Caco-2 (cell line): ENCODE data around the gene MOK. TPM values are rescaled to one million over a fixed set of nuclear protein-coding genes. Genes with fewer than 3 reads are reported as not detected.
"Not testable (repeated sequence)": the region's sequence is repeated elsewhere in the genome, so short reads cannot be mapped to it uniquely, and the experiment has no call there.

Experiments used
- BruUV-seq: library from RNA; stranded (reverse); fragments of 400-500 nt; replicated peaks from 2 replicates; lab custom pipeline; 2021; lab: Mats Ljungman, UMichigan
- CTCF ChIA-PET: fragments of 300-600 bp; sonication (Branson Sonifier 250); formaldehyde crosslinking; loops from one replicate; lab custom pipeline; 2022; ENCODE audit warnings: antibody characterized with exemption; lab: Charles Lee
- POLR2A ChIA-PET: fragments of 300-600 bp; sonication (Branson Sonifier 250); formaldehyde crosslinking; loops from one replicate; lab custom pipeline; 2022; ENCODE audit warnings: antibody characterized with exemption; lab: Charles Lee
- DNase-seq, 2 experiments: peaks; one replicate each; pipeline versions ENCODE4 v3.0.0 to v3.0.0-alpha.2; 2020 to 2022
- H3K27me3 ChIP-seq: replicated peaks from 2 replicates; pipeline ENCODE4 v1.6.0; 2011; ENCODE audit warnings: low read length; ENCODE audit not compliant: control insufficient read depth, insufficient read depth
- H3K36me3 ChIP-seq: 2 replicates; pipeline ENCODE4 v1.5.1; 2011; ENCODE audit warnings: low read length; ENCODE audit not compliant: control insufficient read depth, insufficient read depth
- H3K4me1 ChIP-seq: fragments of 250-450 bp; sonication (Bioruptor Pico); 2 replicates; pipeline ENCODE4 v1.5.1; 2020; ENCODE audit warnings: mild to moderate bottlenecking
- H3K4me3 ChIP-seq: 2 replicates; pipeline ENCODE4 v1.5.1; 2011; ENCODE audit warnings: low read depth, mild to moderate bottlenecking, control low read depth, low read length
- H3K9me3 ChIP-seq: fragments of 250-450 bp; sonication (Bioruptor Pico); 2 replicates; pipeline ENCODE4 v1.5.1; 2020; ENCODE audit warnings: mild to moderate bottlenecking, moderate library complexity
- H3K27ac Mint-ChIP-seq: one replicate; pipeline ENCODE4 v1.8.0; 2022; ENCODE audit warnings: mixed read lengths; ENCODE audit not compliant: unreplicated experiment
- H3K27me3 Mint-ChIP-seq: one replicate; pipeline ENCODE4 v1.8.0; 2022; ENCODE audit warnings: mixed read lengths; ENCODE audit not compliant: insufficient read depth, unreplicated experiment
- H3K36me3 Mint-ChIP-seq: one replicate; pipeline ENCODE4 v1.8.0; 2022; ENCODE audit warnings: mild to moderate bottlenecking, mixed read lengths; ENCODE audit not compliant: insufficient read depth, unreplicated experiment
- H3K4me1 Mint-ChIP-seq: one replicate; pipeline ENCODE4 v1.8.0; 2022; ENCODE audit warnings: low read depth, mixed read lengths; ENCODE audit not compliant: unreplicated experiment
- H3K4me3 Mint-ChIP-seq: one replicate; pipeline ENCODE4 v1.8.0; 2022; ENCODE audit warnings: mild to moderate bottlenecking, moderate library complexity, mixed read lengths; ENCODE audit not compliant: unreplicated experiment
- H3K9me3 Mint-ChIP-seq: one replicate; pipeline ENCODE4 v1.8.0; 2022; ENCODE audit warnings: mixed read lengths; ENCODE audit not compliant: unreplicated experiment
- intact Hi-C: fragments of 100-400 bp; cut with micrococcal nuclease; formaldehyde crosslinking; loops from one replicate; pipeline ENCODE4 v1.10.0; 2022; ENCODE audit not compliant: unreplicated experiment
- total RNA-seq: library from RNA; stranded (reverse); gene quantifications from 2 replicates; pipeline ENCODE4 v1.2.3, GENCODE V29; 2022
- TF ChIP-seq, protein P1 (sequence below), 2 experiments: fragments of 200-600 bp in 1 of 2; IDR thresholded peaks; 1 replicate in 1 of 2; 2 replicates in 1 of 2; pipeline versions ENCODE4 v1.5.1 to v1.8.0; 2011 to 2022; ENCODE audit warnings: antibody characterized with exemption in 1 of 2, control low read depth in 1 of 2, inconsistent platforms in 1 of 2, low read depth in 1 of 2, low read length in 1 of 2, mild to moderate bottlenecking in 1 of 2, moderate library complexity in 1 of 2; ENCODE audit not compliant: insufficient read depth in 1 of 2, severe bottlenecking in 1 of 2, unreplicated experiment in 1 of 2

The MOK gene
- total RNA-seq, 1 experiment from 2014 or later, result 1.4 TPM

DNA sequence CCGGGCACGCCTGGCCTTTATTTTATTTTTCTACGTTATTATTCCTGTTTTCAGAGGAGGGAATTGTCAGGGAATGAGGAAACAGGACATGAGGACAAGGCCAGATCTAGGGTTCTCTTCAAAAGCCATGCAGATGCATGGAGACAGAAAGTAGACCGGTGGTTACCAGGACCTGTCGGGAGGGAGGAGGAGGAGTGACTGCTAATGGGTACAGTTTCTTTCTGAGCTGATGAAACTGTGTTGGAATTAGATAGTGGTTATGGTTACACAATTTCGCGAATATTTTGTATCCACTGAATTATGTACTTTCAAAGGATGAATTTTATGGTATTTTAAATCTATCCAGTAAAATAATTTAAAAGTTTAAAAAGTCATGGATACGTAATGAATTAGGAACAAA lies 25.8 kb upstream of the MOK start:
- no peaks in the 10 kb centered on the region for H3K36me3 Mint-ChIP-seq
- intact Hi-C loops, result no loop called here
- no peak overlapping the region for H3K27ac Mint-ChIP-seq
- ChIA-PET CTCF (no interaction called here), POLR2A (no interaction called here)
- H3K9me3 ChIP-seq, result no peaks in the 10 kb centered on the region
- H3K4me3 Mint-ChIP-seq, result no peak overlapping the region
- TF ChIP-seq, protein P1, sequence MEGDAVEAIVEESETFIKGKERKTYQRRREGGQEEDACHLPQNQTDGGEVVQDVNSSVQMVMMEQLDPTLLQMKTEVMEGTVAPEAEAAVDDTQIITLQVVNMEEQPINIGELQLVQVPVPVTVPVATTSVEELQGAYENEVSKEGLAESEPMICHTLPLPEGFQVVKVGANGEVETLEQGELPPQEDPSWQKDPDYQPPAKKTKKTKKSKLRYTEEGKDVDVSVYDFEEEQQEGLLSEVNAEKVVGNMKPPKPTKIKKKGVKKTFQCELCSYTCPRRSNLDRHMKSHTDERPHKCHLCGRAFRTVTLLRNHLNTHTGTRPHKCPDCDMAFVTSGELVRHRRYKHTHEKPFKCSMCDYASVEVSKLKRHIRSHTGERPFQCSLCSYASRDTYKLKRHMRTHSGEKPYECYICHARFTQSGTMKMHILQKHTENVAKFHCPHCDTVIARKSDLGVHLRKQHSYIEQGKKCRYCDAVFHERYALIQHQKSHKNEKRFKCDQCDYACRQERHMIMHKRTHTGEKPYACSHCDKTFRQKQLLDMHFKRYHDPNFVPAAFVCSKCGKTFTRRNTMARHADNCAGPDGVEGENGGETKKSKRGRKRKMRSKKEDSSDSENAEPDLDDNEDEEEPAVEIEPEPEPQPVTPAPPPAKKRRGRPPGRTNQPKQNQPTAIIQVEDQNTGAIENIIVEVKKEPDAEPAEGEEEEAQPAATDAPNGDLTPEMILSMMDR (IDR thresholded peaks at IDR 0.05; ENCODE audit: insufficient read depth in 1 of 2, low read depth in 1 of 2, low read length in 1 of 2, severe bottlenecking in 1 of 2, unreplicated experiment in 1 of 2), result no peak
- no peak for DNase-seq
- no peaks in the 10 kb centered on the region for H3K4me1 ChIP-seq
- BruUV-seq, result no TSS peak
- H3K4me1 Mint-ChIP-seq, result no peaks in the 10 kb centered on the region
- H3K27me3 Mint-ChIP-seq, result no peaks in the 10 kb centered on the region
- no peaks in the 10 kb centered on the region for H3K36me3 ChIP-seq
- no peak overlapping the region for H3K4me3 ChIP-seq
- H3K9me3 Mint-ChIP-seq, result no peaks in the 10 kb centered on the region
- H3K27me3 ChIP-seq, result no peaks in the 10 kb centered on the region

DNA sequence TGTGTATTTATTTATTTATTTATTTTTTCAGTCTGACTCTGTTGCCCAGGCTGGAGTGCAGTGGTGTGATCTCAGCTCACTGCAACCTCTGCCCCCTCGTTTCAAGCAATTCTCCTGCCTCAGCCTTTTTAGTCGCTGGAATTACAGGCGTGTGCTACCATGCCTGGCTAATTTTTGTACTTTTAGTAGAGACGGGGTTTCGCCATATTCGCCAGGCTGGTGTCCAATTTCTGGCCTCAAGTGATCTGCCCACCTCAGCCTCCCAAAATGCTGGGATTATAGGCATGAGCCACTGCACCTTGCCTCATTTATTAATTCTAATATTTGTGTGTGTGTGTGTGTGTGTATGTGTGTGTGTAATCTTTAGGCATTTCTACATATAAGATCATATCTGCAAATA lies 24.4 kb upstream of the MOK start:
- DNase-seq, intact Hi-C loops, H3K4me3 ChIP-seq, H3K4me1 ChIP-seq, H3K9me3 ChIP-seq, H3K36me3 ChIP-seq, H3K4me1 Mint-ChIP-seq, H3K9me3 Mint-ChIP-seq, H3K4me3 Mint-ChIP-seq, H3K36me3 Mint-ChIP-seq, H3K27ac Mint-ChIP-seq, H3K27me3 Mint-ChIP-seq, POLR2A ChIA-PET, H3K27me3 ChIP-seq, BruUV-seq: not testable (repeated sequence)
- CTCF ChIA-PET, result interaction anchor here (0.7 kb wide), 2 partner anchors 14 to 395 kb away, joined by 6 to 7 read pairs; no protein-coding TSS in a partner anchor

DNA sequence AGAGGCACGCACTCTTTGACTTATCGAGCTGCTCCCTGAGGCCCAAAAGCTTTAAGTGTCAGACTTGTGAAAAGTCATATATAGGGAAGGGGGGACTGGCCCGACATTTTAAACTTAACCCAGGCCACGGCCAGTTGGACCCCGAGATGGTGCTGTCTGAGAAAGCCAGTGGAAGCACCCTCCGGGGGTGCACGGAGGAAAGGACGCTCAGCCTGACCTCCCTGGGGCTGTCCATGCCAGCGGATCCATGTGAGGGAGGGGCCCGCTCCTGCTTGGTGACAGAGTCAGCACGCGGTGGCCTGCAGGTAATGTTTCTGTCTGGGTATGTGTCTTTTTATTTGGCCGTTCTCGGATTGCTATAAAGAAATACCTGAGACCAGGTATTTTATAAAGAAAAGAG lies 21.6 kb upstream of the MOK start:
- CTCF ChIA-PET, result no interaction called here
- Histone ChIP-seq H3K27me3 (no peaks in the 10 kb centered on the region), H3K36me3 (no peaks in the 10 kb centered on the region), H3K4me3 (no peak overlapping the region), H3K9me3 (no peaks in the 10 kb centered on the region), H3K4me1 (peaks cover 11% of the 10 kb centered on the region)
- POLR2A ChIA-PET, result interaction anchor here (0.5 kb wide), 1 partner anchor 238 kb away, joined by 4 read pairs; no protein-coding TSS in a partner anchor
- TF ChIP-seq, protein P1 (IDR thresholded peaks at IDR 0.05; ENCODE audit: insufficient read depth in 1 of 2, low read depth in 1 of 2, low read length in 1 of 2, severe bottlenecking in 1 of 2, unreplicated experiment in 1 of 2), result no peak
- H3K27ac Mint-ChIP-seq, result no peak overlapping the region
- intact Hi-C loops, result no loop called here
- no TSS peak for BruUV-seq
- peaks cover 4% of the 10 kb centered on the region for H3K4me1 Mint-ChIP-seq
- H3K36me3 Mint-ChIP-seq, result no peaks in the 10 kb centered on the region
- H3K9me3 Mint-ChIP-seq, result no peaks in the 10 kb centered on the region
- no peak overlapping the region for H3K4me3 Mint-ChIP-seq
- no peak for DNase-seq
- H3K27me3 Mint-ChIP-seq, result no peaks in the 10 kb centered on the region
